Retinal pigment epithelial cell (primary cell): ENCODE data around the gene KBTBD13.
A peak's percentile ranks its signal among the peaks of the same experiment; 100 is the strongest.

Source experiments
- DNase-seq: peaks from one replicate; pipeline ENCODE4 v3.0.0-alpha.2; 2010; ENCODE audit warnings: low read depth
- H3K4me3 ChIP-seq: 2 replicates; pipeline ENCODE4 v1.5.1; 2011; ENCODE audit warnings: mild to moderate bottlenecking, low read length, control low read depth, moderate library complexity
- CTCF ChIP-seq: conservative IDR thresholded peaks from 2 replicates; pipeline ENCODE4 v1.5.1; 2011; ENCODE audit warnings: low read depth, low read length, control low read depth, inconsistent platforms

Gene KBTBD13

DNA sequence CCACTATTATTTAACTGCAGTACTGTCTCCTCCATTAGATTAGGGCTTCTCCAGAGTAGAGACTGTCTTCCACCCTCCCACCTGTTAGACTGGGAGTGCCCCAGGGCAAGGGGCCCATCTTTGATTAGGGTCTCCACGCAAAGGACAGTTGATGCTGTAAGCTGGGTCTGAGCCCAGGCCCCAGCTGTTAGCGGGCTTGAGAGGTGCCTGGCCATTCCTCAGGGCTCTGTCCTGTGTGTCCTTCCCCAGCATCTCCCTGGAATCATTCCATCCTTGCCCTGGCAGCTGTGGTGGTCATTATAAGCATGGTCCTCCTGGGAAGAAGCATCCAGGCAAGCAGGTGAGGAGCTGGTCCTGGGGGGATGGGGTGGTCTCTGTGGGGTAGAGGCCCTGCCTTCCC, 25.3 kb upstream of the KBTBD13 start:
- H3K4me3 ChIP-seq, result no peak overlapping the region
- no peak for TF ChIP-seq CTCF
- DNase-seq, result no peak

GRCh38 chr15:65052956-65053355, 23.6 kb upstream of the KBTBD13 start:
- no peak for DNase-seq
- no peak overlapping the region for H3K4me3 ChIP-seq
- no peak for TF ChIP-seq CTCF

GRCh38 chr15:65054333-65055200, 22.0 kb upstream of the KBTBD13 start:
- TF ChIP-seq CTCF, result peak; percentile 97

DNA sequence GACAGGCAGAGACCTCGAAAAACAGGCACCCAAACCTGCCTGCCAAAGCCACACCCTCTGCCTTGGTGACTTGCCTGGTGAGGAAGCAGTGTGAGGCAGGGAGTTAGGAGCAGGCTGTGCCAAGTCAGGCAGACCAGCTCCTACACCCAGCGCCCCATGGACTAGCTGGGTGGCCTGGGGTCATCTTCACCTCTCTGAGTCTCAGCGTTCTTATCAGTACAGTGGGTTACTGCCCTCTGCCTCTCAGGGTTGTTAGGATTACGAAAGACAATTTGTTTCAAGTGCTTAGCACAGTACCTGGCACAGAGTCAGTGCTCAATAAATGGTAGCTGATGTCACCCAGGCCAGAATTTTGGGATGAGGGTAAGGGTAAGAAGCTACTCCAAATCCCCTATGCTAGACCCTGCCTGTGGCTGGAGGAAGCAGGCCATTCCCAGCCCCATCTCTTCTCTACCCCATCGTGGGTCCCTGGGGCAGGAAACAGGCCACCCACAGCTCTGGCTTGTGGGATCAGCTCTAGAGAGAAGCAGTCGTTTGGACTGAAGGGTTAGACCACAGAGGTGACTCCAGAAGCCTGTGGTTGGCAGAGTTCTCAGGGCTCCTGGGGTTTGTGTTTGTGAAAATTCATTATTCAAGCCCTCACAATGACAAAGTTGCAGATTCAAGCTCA, 21.2 kb upstream of the KBTBD13 start:
- TF ChIP-seq CTCF, result no peak
- H3K4me3 ChIP-seq, result no peak overlapping the region
- no peak for DNase-seq

More at GRCh38 chr15:65054333-65055200, 22.0 kb upstream of the KBTBD13 start:
- no peak for DNase-seq
- H3K4me3 ChIP-seq, result no peak overlapping the region

DNA sequence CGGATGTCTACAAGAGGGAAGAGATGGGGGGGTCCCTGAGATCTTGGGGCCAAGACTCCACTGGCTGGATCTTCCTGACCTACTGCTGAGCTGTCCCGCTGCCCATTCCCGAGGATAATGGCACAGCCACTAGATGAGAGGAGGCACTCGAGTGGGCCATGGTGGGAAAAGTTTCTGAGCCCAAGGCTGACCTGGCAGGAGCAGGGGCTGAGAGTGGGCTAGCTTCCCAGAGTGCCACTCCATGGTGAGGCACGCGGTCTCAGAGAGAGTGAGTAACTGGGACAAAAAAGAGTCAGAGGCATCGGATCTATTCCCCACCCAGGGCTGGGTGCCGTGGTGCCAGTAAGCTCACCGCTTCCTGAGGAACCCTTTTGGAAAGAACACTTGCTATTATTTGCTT, 20.4 kb upstream of the KBTBD13 start:
- no peak for TF ChIP-seq CTCF
- H3K4me3 ChIP-seq, result no peak overlapping the region
- no peak for DNase-seq

GRCh38 chr15:65056868-65057548, 19.5 kb upstream of the KBTBD13 start:
- DNase-seq, result no peak
- H3K4me3 ChIP-seq, result no peak overlapping the region
- no peak for TF ChIP-seq CTCF

DNA sequence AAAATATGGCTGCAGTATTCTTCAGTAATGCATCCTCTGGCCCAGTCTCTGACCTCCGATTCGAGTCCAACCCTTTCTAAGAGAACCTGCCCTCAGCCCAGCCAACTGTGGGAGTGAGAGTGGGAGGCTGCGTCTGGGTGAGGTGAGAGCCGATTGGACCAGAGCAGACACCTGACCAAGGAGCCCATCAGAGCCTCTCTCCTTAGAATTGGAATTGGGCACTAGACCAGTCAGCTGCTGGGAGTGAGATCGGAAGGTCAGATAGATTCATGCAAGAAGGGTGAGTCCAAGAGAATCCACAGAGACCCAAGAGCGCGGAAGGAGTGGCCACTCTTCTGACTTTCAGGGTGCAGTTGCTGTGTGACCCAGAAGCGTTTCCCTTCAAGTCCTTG, 19.0 kb upstream of the KBTBD13 start:
- TF ChIP-seq CTCF, result no peak
- no peak for DNase-seq
- H3K4me3 ChIP-seq, result no peak overlapping the region
